ENCODE results near the gene ROPN1L. TPM values are rescaled to one million over a fixed set of nuclear protein-coding genes. Genes with fewer than 3 reads are reported as not detected.

The ROPN1L gene
- total and polyA plus RNA-seq, 2 of the 13 experiments (the other 11 are each of a cell fraction or from before 2014, with no cell fraction given): not detected

GRCh38 chr5:10441083-10441991, at the start of gene ROPN1L (continued):
- TF ChIP-seq DRAP1 (CRISPR knock-in tag; IDR thresholded peaks at IDR 0.05) (no peak), ZNF558 (CRISPR knock-in tag; IDR thresholded peaks at IDR 0.05; ENCODE audit: borderline replicate concordance) (no peak), NFE2L1 (CRISPR knock-in tag; IDR thresholded peaks at IDR 0.05; ENCODE audit: borderline replicate concordance) (no peak), FOXC1 (CRISPR knock-in tag; IDR thresholded peaks at IDR 0.05; ENCODE audit: borderline replicate concordance) (peak; percentile 60; the same call in 1 of the 2 replicates), ZNF672 (CRISPR knock-in tag; IDR thresholded peaks at IDR 0.05) (no peak), ZBTB14 (CRISPR knock-in tag; IDR thresholded peaks at IDR 0.05) (peak; percentile 81), PAX8 (CRISPR knock-in tag; IDR thresholded peaks at IDR 0.05; ENCODE audit: borderline replicate concordance) (no peak), ZNF7 (CRISPR knock-in tag; IDR thresholded peaks at IDR 0.05) (no peak), HCFC1 (IDR thresholded peaks at IDR 0.05; ENCODE audit: low read depth, low read length) (no peak), ZNF678 (CRISPR knock-in tag; IDR thresholded peaks at IDR 0.05) (no peak), ZNF432 (CRISPR knock-in tag; IDR thresholded peaks at IDR 0.05; ENCODE audit: borderline replicate concordance) (no peak), KDM1A (CRISPR knock-in tag; IDR thresholded peaks at IDR 0.05) (no peak)
- TF ChIP-seq, protein P1, sequence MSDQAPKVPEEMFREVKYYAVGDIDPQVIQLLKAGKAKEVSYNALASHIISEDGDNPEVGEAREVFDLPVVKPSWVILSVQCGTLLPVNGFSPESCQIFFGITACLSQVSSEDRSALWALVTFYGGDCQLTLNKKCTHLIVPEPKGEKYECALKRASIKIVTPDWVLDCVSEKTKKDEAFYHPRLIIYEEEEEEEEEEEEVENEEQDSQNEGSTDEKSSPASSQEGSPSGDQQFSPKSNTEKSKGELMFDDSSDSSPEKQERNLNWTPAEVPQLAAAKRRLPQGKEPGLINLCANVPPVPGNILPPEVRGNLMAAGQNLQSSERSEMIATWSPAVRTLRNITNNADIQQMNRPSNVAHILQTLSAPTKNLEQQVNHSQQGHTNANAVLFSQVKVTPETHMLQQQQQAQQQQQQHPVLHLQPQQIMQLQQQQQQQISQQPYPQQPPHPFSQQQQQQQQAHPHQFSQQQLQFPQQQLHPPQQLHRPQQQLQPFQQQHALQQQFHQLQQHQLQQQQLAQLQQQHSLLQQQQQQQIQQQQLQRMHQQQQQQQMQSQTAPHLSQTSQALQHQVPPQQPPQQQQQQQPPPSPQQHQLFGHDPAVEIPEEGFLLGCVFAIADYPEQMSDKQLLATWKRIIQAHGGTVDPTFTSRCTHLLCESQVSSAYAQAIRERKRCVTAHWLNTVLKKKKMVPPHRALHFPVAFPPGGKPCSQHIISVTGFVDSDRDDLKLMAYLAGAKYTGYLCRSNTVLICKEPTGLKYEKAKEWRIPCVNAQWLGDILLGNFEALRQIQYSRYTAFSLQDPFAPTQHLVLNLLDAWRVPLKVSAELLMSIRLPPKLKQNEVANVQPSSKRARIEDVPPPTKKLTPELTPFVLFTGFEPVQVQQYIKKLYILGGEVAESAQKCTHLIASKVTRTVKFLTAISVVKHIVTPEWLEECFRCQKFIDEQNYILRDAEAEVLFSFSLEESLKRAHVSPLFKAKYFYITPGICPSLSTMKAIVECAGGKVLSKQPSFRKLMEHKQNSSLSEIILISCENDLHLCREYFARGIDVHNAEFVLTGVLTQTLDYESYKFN (CRISPR knock-in tag; conservative IDR thresholded peaks at IDR 0.05): no peak
- TF ChIP-seq, protein P2, sequence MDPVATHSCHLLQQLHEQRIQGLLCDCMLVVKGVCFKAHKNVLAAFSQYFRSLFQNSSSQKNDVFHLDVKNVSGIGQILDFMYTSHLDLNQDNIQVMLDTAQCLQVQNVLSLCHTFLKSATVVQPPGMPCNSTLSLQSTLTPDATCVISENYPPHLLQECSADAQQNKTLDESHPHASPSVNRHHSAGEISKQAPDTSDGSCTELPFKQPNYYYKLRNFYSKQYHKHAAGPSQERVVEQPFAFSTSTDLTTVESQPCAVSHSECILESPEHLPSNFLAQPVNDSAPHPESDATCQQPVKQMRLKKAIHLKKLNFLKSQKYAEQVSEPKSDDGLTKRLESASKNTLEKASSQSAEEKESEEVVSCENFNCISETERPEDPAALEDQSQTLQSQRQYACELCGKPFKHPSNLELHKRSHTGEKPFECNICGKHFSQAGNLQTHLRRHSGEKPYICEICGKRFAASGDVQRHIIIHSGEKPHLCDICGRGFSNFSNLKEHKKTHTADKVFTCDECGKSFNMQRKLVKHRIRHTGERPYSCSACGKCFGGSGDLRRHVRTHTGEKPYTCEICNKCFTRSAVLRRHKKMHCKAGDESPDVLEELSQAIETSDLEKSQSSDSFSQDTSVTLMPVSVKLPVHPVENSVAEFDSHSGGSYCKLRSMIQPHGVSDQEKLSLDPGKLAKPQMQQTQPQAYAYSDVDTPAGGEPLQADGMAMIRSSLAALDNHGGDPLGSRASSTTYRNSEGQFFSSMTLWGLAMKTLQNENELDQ (CRISPR knock-in tag; IDR thresholded peaks at IDR 0.05; ENCODE audit: borderline replicate concordance): 0 out of 2 replicates have a peak, but pooled peaks have one; percentile 57
- TF ChIP-seq, protein P3, sequence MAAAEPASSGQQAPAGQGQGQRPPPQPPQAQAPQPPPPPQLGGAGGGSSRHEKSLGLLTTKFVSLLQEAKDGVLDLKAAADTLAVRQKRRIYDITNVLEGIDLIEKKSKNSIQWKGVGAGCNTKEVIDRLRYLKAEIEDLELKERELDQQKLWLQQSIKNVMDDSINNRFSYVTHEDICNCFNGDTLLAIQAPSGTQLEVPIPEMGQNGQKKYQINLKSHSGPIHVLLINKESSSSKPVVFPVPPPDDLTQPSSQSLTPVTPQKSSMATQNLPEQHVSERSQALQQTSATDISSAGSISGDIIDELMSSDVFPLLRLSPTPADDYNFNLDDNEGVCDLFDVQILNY (CRISPR knock-in tag; conservative IDR thresholded peaks at IDR 0.05): no peak
- TF ChIP-seq, protein P4, sequence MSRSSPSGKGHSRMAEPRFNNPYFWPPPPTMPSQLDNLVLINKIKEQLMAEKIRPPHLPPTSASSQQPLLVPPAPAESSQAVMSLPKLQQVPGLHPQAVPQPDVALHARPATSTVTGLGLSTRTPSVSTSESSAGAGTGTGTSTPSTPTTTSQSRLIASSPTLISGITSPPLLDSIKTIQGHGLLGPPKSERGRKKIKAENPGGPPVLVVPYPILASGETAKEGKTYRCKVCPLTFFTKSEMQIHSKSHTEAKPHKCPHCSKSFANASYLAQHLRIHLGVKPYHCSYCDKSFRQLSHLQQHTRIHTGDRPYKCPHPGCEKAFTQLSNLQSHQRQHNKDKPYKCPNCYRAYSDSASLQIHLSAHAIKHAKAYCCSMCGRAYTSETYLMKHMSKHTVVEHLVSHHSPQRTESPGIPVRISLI (CRISPR knock-in tag; IDR thresholded peaks at IDR 0.05; ENCODE audit: borderline replicate concordance): no peak
- TF ChIP-seq, protein P5, sequence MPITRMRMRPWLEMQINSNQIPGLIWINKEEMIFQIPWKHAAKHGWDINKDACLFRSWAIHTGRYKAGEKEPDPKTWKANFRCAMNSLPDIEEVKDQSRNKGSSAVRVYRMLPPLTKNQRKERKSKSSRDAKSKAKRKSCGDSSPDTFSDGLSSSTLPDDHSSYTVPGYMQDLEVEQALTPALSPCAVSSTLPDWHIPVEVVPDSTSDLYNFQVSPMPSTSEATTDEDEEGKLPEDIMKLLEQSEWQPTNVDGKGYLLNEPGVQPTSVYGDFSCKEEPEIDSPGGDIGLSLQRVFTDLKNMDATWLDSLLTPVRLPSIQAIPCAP (CRISPR knock-in tag; IDR thresholded peaks at IDR 0.05; ENCODE audit: low read depth): no peak
